ENCODE results near the gene HSPA13. TPM values are rescaled to one million over a fixed set of nuclear protein-coding genes. Genes with fewer than 3 reads are reported as not detected.

HSPA13 gene, protein sequence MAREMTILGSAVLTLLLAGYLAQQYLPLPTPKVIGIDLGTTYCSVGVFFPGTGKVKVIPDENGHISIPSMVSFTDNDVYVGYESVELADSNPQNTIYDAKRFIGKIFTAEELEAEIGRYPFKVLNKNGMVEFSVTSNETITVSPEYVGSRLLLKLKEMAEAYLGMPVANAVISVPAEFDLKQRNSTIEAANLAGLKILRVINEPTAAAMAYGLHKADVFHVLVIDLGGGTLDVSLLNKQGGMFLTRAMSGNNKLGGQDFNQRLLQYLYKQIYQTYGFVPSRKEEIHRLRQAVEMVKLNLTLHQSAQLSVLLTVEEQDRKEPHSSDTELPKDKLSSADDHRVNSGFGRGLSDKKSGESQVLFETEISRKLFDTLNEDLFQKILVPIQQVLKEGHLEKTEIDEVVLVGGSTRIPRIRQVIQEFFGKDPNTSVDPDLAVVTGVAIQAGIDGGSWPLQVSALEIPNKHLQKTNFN
- 10.5 and 15.3 TPM in 2 replicates for polyA plus RNA-seq (2012; rRNA removed)
- polyA plus RNA-seq (2012; cell fraction: cytosol; rRNA removed): 19.0 and 20.4 TPM in 2 replicates
- 3.0 and 10.3 TPM in 2 replicates for polyA plus RNA-seq (2012; cell fraction: nucleus; rRNA removed)

DNA sequence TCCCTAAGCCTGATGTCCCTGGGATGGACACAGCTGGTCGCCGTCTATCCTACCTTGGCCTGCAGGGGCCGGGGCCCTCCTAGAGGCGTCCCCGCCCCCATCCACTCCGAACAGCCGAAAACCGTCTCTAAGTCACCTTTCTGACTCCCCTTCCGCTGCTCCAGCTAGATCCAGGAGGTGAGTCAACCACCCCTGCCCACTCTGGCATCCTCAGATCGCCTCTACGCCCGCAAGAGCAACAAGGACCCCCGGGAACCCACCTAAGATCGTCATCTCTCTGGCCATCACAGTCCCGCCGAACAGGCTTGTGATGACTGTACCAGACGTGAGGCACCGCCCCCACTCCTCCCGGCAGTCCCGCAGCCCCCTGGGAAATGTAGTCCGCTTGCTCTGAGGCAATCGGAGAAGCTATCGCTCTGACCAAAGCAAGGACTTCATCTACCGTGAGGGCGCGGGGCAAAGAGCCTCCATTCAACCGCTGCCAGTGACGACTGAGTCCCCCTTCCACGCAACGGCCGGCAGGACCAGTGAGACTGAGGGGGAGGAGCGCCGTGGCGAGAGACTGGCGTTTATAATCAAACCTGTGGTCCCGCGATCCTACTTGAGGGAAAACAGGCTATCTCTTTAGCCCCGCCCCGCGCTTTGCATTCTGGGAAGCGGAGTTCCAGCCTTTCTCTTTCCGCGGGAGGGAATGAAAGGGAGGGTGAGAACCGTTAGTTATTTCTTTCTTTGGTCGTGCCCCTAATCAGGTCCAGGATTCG is at the start of gene HSPA13:
HSPA13 (minus strand) TSS at position 312 of the 761 bp plus-strand sequence; CDS start at position 285, 27 bp downstream.
- Histone ChIP-seq H3K4me2 (peak within 1 kb of the TSS; percentile 82), H3K4me3 (ENCODE audit: low read depth in 2 of 2, low read length in 1 of 2) (peak within 1 kb of the TSS; percentile 96 to 97), H3K79me2 (ENCODE audit: insufficient read depth) (peaks cover 45% of the 10 kb centered on the region), H3K9me2 (no peaks in the 10 kb centered on the region), H3K36me3 (replicated peaks in 1 of 2; ENCODE audit: control insufficient read depth in 1 of 2, insufficient read depth in 2 of 2, low read length in 1 of 2) (peaks cover 7 to 11% of the 10 kb centered on the region in 2 experiments), H2AFZ (ENCODE audit: low read depth) (peak within 1 kb of the TSS; percentile 84), H3K9me3 (no peaks in the 10 kb centered on the region), H3F3A (replicated peaks; ENCODE audit: insufficient read depth) (no peaks in the 10 kb centered on the region), H3K27ac (ENCODE audit: low read depth in 2 of 2, low read length in 1 of 2) (peak within 1 kb of the TSS; percentile 62 to 91), H4K20me1 (ENCODE audit: insufficient read depth) (peaks cover 9% of the 10 kb centered on the region), H3K9ac (peak within 1 kb of the TSS; percentile 81), H3K27me3 (ENCODE audit: insufficient read depth) (no peaks in the 10 kb centered on the region), H3K4me1 (ENCODE audit: control insufficient read depth in 1 of 2, insufficient read depth in 2 of 2, low read depth in 1 of 2, low read length in 1 of 2) (peaks cover 0 to 14% of the 10 kb centered on the region in 2 experiments; a peak in 3 of 4 replicates)
- peak; percentile 86 for DNase-seq
- TF ChIP-seq YY1 (IDR thresholded peaks at IDR 0.05; ENCODE audit: low read depth) (peak; percentile 59; the same call in 1 of the 2 replicates), TEAD4 (IDR thresholded peaks at IDR 0.05; ENCODE audit: borderline replicate concordance, insufficient read depth) (no peak), ELF1 (IDR thresholded peaks at IDR 0.05) (peak; percentile 47), MXI1 (IDR thresholded peaks at IDR 0.05; ENCODE audit: low read depth, low read length) (peak; percentile 68), FOXM1 (IDR thresholded peaks at IDR 0.05; ENCODE audit: low read depth) (peak; percentile 79), POLR2AphosphoS5 (IDR thresholded peaks at IDR 0.05; ENCODE audit: low read depth, low read length) (peak; percentile 79), CHD2 (IDR thresholded peaks at IDR 0.05; ENCODE audit: low read length, partially characterized antibody) (peak; percentile 96), NRF1 (IDR thresholded peaks at IDR 0.05; ENCODE audit: low read depth, low read length) (peak; percentile 36; the same call in 1 of the 2 replicates), SIN3A (IDR thresholded peaks at IDR 0.05; ENCODE audit: borderline replicate concordance, low read depth, low read length) (no peak), RFX5 (IDR thresholded peaks at IDR 0.05; ENCODE audit: low read length) (peak; percentile 71), TAF1 (IDR thresholded peaks at IDR 0.05; ENCODE audit: borderline replicate concordance, low read depth, low read length) (no peak), TCF12 (IDR thresholded peaks at IDR 0.05) (0 out of 2 replicates have a peak, but pooled peaks have one; percentile 40), EP300 (IDR thresholded peaks at IDR 0.05; ENCODE audit: borderline replicate concordance in 1 of 2, low read depth in 1 of 2, low read length in 1 of 2) (no peak), JUND (IDR thresholded peaks at IDR 0.05) (no peak), FOSL2 (IDR thresholded peaks at IDR 0.05; ENCODE audit: borderline replicate concordance, low read depth) (peak; percentile 36; the same call in 1 of the 2 replicates)
- TF ChIP-seq, protein P1, sequence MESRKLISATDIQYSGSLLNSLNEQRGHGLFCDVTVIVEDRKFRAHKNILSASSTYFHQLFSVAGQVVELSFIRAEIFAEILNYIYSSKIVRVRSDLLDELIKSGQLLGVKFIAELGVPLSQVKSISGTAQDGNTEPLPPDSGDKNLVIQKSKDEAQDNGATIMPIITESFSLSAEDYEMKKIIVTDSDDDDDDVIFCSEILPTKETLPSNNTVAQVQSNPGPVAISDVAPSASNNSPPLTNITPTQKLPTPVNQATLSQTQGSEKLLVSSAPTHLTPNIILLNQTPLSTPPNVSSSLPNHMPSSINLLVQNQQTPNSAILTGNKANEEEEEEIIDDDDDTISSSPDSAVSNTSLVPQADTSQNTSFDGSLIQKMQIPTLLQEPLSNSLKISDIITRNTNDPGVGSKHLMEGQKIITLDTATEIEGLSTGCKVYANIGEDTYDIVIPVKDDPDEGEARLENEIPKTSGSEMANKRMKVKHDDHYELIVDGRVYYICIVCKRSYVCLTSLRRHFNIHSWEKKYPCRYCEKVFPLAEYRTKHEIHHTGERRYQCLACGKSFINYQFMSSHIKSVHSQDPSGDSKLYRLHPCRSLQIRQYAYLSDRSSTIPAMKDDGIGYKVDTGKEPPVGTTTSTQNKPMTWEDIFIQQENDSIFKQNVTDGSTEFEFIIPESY (IDR thresholded peaks at IDR 0.05; ENCODE audit: borderline replicate concordance, low read depth): peak; percentile 94
- TF ChIP-seq, protein P2, sequence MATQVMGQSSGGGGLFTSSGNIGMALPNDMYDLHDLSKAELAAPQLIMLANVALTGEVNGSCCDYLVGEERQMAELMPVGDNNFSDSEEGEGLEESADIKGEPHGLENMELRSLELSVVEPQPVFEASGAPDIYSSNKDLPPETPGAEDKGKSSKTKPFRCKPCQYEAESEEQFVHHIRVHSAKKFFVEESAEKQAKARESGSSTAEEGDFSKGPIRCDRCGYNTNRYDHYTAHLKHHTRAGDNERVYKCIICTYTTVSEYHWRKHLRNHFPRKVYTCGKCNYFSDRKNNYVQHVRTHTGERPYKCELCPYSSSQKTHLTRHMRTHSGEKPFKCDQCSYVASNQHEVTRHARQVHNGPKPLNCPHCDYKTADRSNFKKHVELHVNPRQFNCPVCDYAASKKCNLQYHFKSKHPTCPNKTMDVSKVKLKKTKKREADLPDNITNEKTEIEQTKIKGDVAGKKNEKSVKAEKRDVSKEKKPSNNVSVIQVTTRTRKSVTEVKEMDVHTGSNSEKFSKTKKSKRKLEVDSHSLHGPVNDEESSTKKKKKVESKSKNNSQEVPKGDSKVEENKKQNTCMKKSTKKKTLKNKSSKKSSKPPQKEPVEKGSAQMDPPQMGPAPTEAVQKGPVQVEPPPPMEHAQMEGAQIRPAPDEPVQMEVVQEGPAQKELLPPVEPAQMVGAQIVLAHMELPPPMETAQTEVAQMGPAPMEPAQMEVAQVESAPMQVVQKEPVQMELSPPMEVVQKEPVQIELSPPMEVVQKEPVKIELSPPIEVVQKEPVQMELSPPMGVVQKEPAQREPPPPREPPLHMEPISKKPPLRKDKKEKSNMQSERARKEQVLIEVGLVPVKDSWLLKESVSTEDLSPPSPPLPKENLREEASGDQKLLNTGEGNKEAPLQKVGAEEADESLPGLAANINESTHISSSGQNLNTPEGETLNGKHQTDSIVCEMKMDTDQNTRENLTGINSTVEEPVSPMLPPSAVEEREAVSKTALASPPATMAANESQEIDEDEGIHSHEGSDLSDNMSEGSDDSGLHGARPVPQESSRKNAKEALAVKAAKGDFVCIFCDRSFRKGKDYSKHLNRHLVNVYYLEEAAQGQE (IDR thresholded peaks at IDR 0.05; ENCODE audit: low read depth, low read length): no peak
- TF ChIP-seq, protein P3, sequence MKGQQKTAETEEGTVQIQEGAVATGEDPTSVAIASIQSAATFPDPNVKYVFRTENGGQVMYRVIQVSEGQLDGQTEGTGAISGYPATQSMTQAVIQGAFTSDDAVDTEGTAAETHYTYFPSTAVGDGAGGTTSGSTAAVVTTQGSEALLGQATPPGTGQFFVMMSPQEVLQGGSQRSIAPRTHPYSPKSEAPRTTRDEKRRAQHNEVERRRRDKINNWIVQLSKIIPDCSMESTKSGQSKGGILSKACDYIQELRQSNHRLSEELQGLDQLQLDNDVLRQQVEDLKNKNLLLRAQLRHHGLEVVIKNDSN (IDR thresholded peaks at IDR 0.05; ENCODE audit: borderline replicate concordance, low read depth): no peak
- TF ChIP-seq, protein P4, sequence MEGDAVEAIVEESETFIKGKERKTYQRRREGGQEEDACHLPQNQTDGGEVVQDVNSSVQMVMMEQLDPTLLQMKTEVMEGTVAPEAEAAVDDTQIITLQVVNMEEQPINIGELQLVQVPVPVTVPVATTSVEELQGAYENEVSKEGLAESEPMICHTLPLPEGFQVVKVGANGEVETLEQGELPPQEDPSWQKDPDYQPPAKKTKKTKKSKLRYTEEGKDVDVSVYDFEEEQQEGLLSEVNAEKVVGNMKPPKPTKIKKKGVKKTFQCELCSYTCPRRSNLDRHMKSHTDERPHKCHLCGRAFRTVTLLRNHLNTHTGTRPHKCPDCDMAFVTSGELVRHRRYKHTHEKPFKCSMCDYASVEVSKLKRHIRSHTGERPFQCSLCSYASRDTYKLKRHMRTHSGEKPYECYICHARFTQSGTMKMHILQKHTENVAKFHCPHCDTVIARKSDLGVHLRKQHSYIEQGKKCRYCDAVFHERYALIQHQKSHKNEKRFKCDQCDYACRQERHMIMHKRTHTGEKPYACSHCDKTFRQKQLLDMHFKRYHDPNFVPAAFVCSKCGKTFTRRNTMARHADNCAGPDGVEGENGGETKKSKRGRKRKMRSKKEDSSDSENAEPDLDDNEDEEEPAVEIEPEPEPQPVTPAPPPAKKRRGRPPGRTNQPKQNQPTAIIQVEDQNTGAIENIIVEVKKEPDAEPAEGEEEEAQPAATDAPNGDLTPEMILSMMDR (IDR thresholded peaks at IDR 0.05): 0 out of 2 replicates have a peak, but pooled peaks have one; percentile 14
- TF ChIP-seq, protein P5, sequence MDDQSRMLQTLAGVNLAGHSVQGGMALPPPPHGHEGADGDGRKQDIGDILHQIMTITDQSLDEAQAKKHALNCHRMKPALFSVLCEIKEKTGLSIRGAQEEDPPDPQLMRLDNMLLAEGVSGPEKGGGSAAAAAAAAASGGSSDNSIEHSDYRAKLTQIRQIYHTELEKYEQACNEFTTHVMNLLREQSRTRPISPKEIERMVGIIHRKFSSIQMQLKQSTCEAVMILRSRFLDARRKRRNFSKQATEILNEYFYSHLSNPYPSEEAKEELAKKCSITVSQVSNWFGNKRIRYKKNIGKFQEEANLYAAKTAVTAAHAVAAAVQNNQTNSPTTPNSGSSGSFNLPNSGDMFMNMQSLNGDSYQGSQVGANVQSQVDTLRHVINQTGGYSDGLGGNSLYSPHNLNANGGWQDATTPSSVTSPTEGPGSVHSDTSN (IDR thresholded peaks at IDR 0.05): peak; percentile 52; the same call in 1 of the 2 replicates
- ChIA-PET CTCF (interaction anchor here (0.6 to 2.0 kb wide), 3 partner anchors 10 to 1190 kb away, joined by 3 to 7 read pairs (median 4); no protein-coding TSS in a partner anchor), POLR2A (interaction anchor here (0.7 kb wide), 1 partner anchor 35 kb away, joined by 3 read pairs; no protein-coding TSS in a partner anchor)
- WGBS (ENCODE audit: low lambda C conversion rate): 0% methylated on average over 31 of the region's 46 CpGs
